IPS DF 6.9 (cell line): ENCODE results near the gene RANBP3.

Experiments used
- DNase-seq: peaks from one replicate; pipeline ENCODE4 v3.0.0-alpha.2; 2013; ENCODE audit warnings: low read depth, low spot score
- H3K27ac ChIP-seq: one replicate; pipeline ENCODE4 v1.5.1; 2013; ENCODE audit warnings: low read length, control low read depth
- H3K27me3 ChIP-seq: 2 replicates; pipeline ENCODE4 v1.6.1; 2013; ENCODE audit warnings: mild to moderate bottlenecking, low read length; ENCODE audit not compliant: control insufficient read depth, insufficient read depth
- H3K36me3 ChIP-seq: 2 replicates; pipeline ENCODE4 v1.6.1; 2013; ENCODE audit warnings: low read length; ENCODE audit not compliant: control insufficient read depth, insufficient read depth
- H3K4me1 ChIP-seq: 2 replicates; pipeline ENCODE4 v1.6.1; 2013; ENCODE audit warnings: low read length; ENCODE audit not compliant: control insufficient read depth, insufficient read depth
- H3K4me3 ChIP-seq: 2 replicates; pipeline ENCODE4 v1.5.1; 2013; ENCODE audit warnings: mild to moderate bottlenecking, low read length
- H3K9me3 ChIP-seq: 2 replicates; pipeline ENCODE4 v1.6.1; 2013; ENCODE audit warnings: low read length, inconsistent platforms; ENCODE audit not compliant: control insufficient read depth, insufficient read depth
- WGBS: extraction: QIAGEN DNeasy Blood & Tissue Kit; methylation state at CpG from one replicate; pipeline ENCODE4 v1.1.7; 2013; ENCODE audit warnings: mixed read lengths, missing lambda C conversion rate; ENCODE audit not compliant: insufficient read length, insufficient coverage; 5-methylcytosine and 5-hydroxymethylcytosine counted together

Gene RANBP3

DNA sequence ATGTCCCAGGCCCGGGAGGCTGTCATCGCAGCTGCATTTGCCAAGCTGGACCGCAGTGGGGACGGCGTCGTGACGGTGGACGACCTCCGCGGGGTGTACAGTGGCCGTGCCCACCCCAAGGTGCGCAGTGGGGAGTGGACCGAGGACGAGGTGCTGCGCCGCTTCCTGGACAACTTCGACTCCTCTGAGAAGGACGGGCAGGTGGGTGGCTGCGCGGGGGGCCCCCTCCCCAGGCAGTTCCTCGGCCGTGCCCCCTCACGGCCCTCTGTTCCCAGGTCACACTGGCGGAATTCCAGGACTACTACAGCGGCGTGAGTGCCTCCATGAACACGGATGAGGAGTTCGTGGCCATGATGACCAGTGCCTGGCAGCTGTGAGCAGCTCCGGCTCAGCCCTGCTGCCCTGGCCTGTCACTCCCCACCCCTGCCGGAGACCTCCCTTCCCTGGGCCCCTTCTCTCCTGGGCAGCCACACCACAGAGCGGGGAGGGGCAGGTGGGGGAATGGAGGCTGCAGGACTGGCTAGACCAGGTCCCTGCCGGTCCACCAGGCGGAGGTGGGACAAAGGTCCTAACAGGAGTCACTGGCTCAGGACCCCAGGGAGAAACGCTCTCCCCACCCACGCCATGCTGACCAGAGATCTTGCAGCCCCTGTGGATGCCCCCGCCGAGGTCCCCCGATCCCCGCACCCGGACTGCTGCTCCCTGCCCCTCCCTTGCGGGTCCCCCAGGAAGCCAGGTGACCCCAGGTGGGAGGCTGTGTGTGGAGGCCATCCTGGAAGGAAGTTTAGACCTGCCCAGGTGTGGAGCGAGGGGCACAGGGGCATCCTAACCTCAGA is 62.8 kb downstream of the RANBP3 start:
- H3K36me3 ChIP-seq: peaks cover 31% of the 10 kb centered on the region
- WGBS: no CpG with 5 or more reads among the region's 42 CpGs
- DNase-seq: no peak
- no peaks in the 10 kb centered on the region for H3K9me3 ChIP-seq
- H3K4me3 ChIP-seq: no peak overlapping the region
- no peak overlapping the region for H3K27ac ChIP-seq
- H3K27me3 ChIP-seq: no peaks in the 10 kb centered on the region
- no peaks in the 10 kb centered on the region for H3K4me1 ChIP-seq

DNA sequence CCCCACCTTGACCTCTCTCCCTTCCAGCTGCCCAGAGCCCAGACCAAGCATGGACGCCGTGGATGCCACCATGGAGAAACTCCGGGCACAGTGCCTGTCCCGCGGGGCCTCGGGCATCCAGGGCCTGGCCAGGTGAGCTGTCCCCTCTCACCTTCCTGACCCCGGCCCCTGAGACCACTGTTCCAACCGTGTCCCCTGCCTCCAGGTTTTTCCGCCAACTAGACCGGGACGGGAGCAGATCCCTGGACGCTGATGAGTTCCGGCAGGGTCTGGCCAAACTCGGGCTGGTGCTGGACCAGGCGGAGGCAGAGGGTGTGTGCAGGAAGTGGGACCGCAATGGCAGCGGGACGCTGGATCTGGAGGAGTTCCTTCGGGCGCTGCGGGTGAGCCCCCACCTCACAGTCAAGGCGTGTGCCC is 63.6 kb downstream of the RANBP3 start:
- H3K9me3 ChIP-seq: no peaks in the 10 kb centered on the region
- H3K4me3 ChIP-seq: no peak overlapping the region
- WGBS: no CpG with 5 or more reads among the region's 22 CpGs
- H3K27me3 ChIP-seq: no peaks in the 10 kb centered on the region
- peaks cover 29% of the 10 kb centered on the region for H3K36me3 ChIP-seq
- H3K27ac ChIP-seq: no peak overlapping the region
- H3K4me1 ChIP-seq: no peaks in the 10 kb centered on the region
- no peak for DNase-seq

DNA sequence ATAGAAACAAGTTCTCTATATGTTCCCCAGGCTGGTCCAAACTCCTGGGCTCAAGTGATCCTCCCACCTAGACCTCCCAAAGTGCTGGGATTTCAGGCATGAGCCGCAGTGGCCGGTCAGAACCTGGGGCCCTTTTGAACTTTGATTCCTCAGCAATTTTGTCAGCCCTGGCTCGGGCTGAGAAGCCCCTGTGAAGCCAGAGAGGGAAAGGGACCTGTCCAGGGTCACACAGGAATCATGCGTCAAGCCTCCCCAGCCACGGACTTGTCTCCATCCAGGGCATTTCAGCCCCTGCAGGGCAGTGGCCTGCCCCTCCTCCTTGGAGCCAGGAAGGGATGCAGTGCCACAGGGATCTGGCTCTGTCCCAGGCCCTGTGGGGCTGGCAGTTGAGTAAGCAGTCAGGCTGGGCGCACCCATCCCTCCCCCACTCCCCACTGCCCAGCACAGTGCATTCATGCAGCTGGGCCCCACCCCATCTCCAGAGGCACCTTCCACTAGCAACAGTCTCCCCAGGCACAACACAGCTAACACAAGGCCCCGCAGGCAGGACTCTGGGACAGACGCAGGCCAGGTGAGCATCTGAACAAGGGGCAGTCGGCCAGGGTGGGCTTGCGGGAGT is 64.1 kb downstream of the RANBP3 start, which contains the start of gene CAPS:
TSS of gene CAPS (plus strand) at position 516 of the 619 bp plus-strand sequence. CDS start 153 bp downstream, outside the sequence.
- H3K9me3 ChIP-seq: no peaks in the 10 kb centered on the region
- no peak for DNase-seq
- H3K4me1 ChIP-seq: no peaks in the 10 kb centered on the region
- WGBS: no CpG with 5 or more reads among the region's 10 CpGs
- no peak within 1 kb of the TSS for H3K4me3 ChIP-seq
- H3K27ac ChIP-seq: no peak within 1 kb of the TSS
- no peaks in the 10 kb centered on the region for H3K27me3 ChIP-seq
- peaks cover 24% of the 10 kb centered on the region for H3K36me3 ChIP-seq

DNA sequence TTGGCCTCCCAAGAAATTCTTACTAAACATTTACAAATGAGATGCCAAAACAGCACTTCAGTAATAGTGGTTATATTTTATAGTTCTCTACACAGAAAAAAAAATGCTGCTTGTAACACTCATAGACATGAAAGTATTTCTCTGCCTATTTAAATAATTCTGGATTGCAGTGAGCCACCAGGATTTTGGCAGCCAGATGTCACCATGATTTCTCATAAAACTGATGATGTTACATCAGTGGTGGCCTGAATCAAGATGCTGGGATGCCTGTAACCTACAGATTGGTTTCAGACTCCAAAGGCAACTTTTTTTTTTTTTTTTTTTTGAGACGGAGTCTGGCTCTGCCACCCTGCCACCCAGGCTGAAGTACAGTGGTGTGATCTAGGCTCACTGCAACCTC is 66.6 kb downstream of the RANBP3 start:
- Histone ChIP-seq H3K9me3 (no peaks in the 10 kb centered on the region), H3K4me1 (no peaks in the 10 kb centered on the region), H3K27ac (no peak overlapping the region), H3K36me3 (peaks cover 3% of the 10 kb centered on the region), H3K27me3 (no peaks in the 10 kb centered on the region), H3K4me3 (no peak overlapping the region)
- WGBS: no CpG with 5 or more reads among the region's 1 CpG
- DNase-seq: no peak

DNA sequence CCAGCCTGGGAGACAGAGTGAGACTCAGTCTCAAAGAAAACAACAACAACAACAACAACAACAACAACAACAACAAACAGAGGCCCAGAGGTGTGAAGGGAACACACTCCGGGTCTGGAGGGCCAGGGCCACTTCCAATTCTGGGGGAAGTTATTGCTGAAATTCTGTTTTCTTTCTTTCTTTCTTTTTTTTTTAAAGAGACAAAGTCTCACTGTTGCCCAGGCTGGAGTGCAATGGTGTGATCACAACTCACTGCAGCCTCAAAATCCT is 67.4 kb downstream of the RANBP3 start:
- Histone ChIP-seq H3K27me3 (no peaks in the 10 kb centered on the region), H3K4me1 (no peaks in the 10 kb centered on the region), H3K4me3 (no peak overlapping the region), H3K27ac (no peak overlapping the region), H3K9me3 (no peaks in the 10 kb centered on the region), H3K36me3 (no peaks in the 10 kb centered on the region)
- WGBS: no CpG with 5 or more reads among the region's 1 CpG
- DNase-seq: no peak

DNA sequence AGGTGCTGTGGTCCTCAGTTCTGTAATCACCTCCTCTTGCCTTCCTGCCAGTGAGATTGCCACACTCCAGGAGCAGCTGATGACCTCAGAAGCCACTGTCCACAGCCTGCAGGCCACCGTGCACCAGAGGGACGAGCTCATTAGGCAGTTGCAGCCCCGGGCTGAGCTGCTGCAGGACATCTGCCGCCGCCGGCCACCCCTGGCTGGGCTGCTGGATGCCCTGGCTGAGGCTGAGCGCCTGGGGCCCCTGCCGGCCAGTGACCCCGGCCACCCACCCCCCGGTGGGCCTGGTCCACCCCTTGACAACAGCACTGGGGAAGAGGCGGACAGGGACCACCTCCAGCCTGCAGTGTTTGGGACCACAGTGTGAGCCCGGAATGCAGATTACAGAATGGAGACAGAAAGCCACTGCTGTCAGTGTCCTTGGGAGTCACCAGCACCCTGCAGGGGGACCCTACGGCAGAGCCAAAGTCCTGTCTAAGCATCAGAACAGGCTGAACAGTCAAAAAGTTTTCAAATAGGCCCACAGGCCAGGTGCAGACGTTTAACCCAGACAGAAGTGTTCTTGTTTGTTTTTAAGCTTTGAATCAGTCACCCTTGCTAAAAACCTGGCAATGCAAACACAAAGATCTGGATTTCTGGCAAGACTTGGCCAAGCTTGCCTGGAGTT is 69.0 kb downstream of the RANBP3 start:
- H3K9me3 ChIP-seq: no peaks in the 10 kb centered on the region
- WGBS: no CpG with 5 or more reads among the region's 14 CpGs

DNA sequence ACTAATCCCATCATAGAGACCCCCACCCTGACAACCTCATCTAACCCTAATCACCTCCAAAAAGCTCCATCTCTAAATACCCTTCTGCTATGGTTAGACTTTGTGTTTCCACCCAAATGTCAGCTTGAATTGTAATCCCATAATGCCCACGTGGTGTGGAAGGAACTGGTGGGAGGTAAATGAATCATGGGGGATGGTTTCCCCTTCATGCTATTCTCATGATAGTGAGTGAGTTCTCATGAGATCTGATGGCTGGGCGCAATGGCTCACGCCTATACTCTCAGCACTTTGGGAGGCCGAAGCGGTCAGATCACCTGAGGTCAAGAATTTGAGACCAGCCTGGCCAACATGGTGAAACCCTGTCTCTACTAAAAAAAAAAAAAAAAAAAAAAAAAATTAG is 70.7 kb downstream of the RANBP3 start:
- no CpG with 5 or more reads among the region's 5 CpGs for WGBS
- Histone ChIP-seq H3K9me3 (no peaks in the 10 kb centered on the region), H3K4me1 (no peaks in the 10 kb centered on the region), H3K27me3 (no peaks in the 10 kb centered on the region), H3K27ac (no peak overlapping the region), H3K36me3 (no peaks in the 10 kb centered on the region), H3K4me3 (no peak overlapping the region)
- no peak for DNase-seq

More for the DNA sequence above, 69.0 kb downstream of the RANBP3 start:
- no peak overlapping the region for H3K27ac ChIP-seq
- no peaks in the 10 kb centered on the region for H3K27me3 ChIP-seq
- H3K36me3 ChIP-seq: no peaks in the 10 kb centered on the region
- DNase-seq: no peak
- H3K4me3 ChIP-seq: no peak overlapping the region
- no peaks in the 10 kb centered on the region for H3K4me1 ChIP-seq

DNA sequence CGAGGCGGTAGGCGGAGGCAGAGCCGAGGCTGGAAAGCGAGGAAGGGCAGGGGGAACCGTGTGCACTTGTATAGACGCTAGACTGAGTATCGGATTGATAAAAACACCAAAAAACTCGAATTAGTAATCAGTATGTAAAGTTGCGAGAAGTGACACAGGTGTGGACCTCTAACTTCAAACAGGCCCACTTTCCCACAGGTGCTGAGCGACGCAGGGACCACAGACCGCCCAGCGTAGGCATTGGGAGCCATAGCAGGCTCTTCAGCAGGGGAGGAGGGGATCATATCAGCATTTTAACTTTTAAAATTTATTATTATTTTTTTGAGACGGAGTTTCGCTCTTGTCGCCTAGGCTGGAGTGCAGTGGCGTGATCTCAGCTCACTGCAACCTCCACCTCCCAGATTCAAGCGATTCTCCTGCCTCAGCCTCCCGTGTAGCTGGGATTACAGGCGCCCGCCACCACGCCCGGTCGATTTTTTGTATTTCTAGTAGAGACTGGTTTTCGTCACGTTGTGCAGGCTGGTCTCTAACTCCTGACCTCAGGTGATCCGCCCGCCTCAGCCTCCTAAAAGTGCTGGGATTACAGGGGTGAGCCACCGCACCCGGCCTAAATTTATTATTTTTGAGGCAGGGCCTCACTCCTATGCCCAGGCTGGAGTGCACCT is 72.7 kb downstream of the RANBP3 start:
- DNase-seq: no peak
- no CpG with 5 or more reads among the region's 31 CpGs for WGBS
- H3K27ac ChIP-seq: no peak overlapping the region

DNA sequence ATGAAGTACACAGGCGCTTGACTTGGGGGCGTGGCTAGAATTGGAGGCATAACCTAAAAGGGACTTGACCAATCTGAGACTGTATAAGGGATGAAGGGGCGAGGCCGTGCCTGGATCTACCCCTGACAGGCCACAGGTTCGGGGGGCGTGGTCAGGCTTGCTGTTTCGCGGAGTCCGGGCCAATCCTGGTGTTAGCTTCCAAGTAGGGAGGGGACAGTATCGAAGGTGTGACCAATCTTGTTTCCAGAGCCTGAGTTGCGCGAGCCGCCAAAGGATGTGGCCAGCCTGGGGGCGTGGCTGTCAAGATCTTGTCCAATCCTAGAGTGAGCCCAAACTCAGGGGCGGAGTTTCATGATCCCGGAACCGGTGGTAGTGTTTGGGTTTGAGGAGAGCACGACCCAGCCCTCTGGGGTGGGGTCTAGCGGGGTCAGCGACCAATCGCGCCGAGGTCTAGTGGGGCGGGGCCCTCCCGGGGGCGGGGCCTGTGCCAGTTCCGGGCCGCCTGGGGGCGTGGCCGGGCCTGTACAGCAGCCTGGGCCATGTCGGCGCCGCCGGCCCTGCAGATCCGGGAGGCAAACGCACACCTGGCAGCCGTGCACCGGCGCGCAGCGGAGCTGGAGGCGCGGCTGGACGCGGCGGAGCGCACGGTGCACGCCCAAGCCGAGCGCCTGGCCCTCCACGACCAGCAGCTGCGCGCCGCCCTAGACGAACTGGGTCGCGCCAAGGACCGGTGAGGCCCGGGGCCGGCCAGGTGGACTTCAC is 73.4 kb downstream of the RANBP3 start, which contains the start of gene VMAC:
TSS of gene VMAC (plus strand) at position 521 of the 762 bp plus-strand sequence. CDS start at position 540, 19 bp downstream.
- H3K27me3 ChIP-seq: no peaks in the 10 kb centered on the region
- H3K36me3 ChIP-seq: no peaks in the 10 kb centered on the region
- no peaks in the 10 kb centered on the region for H3K9me3 ChIP-seq
- peak within 1 kb of the TSS; percentile 97 for H3K4me3 ChIP-seq
- DNase-seq: peak; percentile 100
- H3K4me1 ChIP-seq: no peaks in the 10 kb centered on the region
- no CpG with 5 or more reads among the region's 61 CpGs for WGBS
- H3K27ac ChIP-seq: no peak within 1 kb of the TSS

More for the DNA sequence above, 72.7 kb downstream of the RANBP3 start:
- Histone ChIP-seq H3K36me3 (no peaks in the 10 kb centered on the region), H3K4me3 (peak overlapping the region; percentile 60), H3K27me3 (no peaks in the 10 kb centered on the region), H3K4me1 (no peaks in the 10 kb centered on the region), H3K9me3 (no peaks in the 10 kb centered on the region)
